Dermis blood vessel endothelial cell (primary cell): ENCODE measurements around the gene CDKAL1. TPM values are rescaled to one million over a fixed set of nuclear protein-coding genes. Genes with fewer than 3 reads are reported as not detected.
A peak's percentile ranks its signal among the peaks of the same experiment; 100 is the strongest.
"Not testable (repeated sequence)": the region's sequence is repeated elsewhere in the genome, so short reads cannot be mapped to it uniquely, and the experiment has no call there.

Source experiments
- DNase-seq: peaks from one replicate; pipeline ENCODE4 v3.0.0; 2010
- total RNA-seq: library from RNA; depleted of rRNA; stranded (reverse); fragments of >200 nt; gene quantifications from 2 replicates; pipeline ENCODE4 v1.2.3, GENCODE V29; 2014

The CDKAL1 gene
- total RNA-seq, 1 donor from 2014 or later: 28.1 TPM

DNA sequence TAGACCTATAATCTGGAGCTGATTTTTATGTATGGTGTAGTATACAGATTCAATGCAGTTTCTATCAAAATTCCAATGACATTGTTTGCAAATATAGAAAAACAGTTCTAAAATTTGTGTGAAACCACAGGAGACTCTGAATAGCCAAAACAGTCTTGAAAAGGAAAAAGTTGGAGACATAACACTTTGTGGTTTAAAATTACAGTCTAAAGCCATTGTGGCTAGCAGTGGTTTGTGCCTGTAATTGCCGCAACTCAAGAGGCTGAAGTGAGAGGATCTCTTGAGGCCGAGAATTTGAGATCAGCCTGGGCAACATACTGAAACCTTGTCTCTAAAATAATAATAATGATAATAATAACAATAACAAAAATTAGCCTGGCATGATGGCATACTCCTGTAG is 213.7 kb downstream of the CDKAL1 start:
- no peak for DNase-seq

DNA sequence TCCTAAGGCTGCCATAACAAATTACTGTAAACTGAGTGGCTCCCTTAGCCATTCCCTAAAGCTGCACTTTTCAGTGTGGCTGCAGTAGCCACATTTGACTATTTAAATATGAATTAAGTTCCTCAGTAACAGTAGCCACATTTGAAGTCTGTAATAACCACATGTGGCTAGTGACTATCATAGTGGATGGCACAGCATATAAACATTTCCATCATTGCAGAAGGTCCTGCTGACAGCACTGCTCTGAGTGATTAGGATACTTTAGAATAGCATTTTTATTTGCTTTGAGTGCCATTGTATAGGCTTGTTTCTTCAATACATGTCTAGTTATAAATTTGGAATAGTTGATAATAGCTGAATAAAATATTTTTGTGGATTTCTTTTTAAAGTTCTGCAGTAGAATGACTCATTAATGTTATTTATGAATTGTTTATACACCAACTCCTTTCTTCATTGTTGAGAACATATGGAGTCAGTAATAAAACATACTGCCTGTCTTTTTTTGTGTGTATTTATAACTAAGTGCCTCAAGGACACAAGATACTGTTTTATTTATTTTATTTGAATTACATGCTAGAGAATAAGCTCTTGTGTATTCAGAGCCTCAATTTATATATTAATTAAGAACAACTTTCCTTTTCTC is 217.2 kb downstream of the CDKAL1 start:
- DNase-seq: no peak

DNA sequence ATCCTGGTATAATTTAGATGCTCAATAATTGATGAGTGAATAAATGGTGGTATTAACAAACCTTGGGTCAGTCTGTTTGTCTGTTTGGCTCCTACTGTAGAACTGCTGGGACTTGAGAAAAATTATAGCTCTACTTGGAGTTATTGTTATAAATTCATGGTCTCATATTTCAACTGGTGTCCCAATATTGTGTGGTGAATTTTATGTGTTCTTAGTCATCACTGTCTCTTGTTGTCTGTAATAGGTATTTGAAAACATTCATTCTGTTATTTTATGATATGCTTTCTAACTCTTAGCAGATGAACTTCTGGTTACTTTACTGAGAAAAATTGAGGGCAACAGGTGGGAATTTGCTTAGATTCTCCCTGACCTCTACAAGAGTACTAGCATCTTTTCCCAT is 221.4 kb downstream of the CDKAL1 start:
- no peak for DNase-seq

DNA sequence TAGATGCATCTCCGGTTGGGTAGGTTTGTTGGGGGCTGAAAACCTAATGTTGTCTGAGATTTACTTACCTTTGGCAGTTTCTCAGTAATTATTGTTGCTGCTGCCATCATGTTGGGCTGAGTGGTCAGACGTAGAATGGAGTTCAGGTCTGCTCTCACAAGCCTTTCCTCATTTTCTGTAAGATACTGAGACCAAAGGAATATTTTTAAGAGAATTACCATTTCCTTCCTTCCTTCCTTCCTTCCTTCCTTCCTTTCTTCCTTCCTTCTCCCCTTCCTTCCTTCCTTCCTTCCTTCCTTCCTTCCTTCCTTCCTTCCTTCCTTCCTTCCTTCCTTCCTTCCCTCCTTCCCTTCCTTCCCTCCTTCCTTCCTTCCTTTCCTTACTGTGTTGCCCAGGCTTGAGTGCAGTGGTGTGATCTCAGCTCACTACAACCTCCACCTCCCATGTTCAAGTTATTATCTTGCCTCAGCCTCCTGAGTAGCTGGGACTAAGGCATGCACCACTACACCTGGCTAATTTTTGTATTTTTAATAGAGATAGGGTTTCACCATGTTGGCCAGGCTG is 222.4 kb downstream of the CDKAL1 start:
- DNase-seq: not testable (repeated sequence)

DNA sequence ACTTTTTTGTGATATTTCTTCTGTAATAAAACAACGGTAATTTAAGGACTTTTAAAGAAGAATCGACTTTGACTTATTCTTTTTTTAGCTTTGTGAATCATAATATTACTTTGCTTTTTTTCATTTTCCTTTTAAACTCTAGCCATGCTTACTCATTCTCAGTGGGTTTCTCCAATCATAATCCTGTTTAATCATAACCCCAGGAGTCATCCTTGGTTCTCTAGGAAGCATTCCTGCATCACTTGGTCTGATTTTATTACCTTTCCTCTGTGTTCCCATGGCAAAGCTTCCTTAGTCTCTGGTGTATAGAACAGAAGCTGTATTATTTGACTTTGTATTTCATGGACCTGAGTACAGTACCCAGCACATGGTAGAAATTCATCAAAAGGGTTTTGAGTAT is 223.5 kb downstream of the CDKAL1 start:
- no peak for DNase-seq

DNA sequence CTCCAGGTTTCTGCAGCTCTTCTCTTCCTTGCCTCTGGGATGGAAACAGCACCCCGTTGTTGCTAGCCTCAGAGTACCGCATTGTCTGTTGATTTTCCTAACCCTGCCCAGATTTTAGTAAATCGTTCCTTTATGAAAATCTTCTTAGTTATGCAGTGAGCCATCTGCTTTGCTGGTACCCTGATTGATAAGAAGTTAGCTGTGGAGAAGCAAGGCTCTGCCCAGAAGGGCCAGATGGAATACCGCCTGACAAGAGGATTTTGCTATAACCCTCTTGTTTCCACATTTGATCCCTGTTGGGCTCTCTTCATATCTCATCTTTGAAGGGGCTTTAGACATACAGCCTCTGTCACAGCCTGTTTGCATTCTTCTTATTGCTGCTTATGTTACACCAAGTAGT is 229.0 kb downstream of the CDKAL1 start:
- DNase-seq: no peak

DNA sequence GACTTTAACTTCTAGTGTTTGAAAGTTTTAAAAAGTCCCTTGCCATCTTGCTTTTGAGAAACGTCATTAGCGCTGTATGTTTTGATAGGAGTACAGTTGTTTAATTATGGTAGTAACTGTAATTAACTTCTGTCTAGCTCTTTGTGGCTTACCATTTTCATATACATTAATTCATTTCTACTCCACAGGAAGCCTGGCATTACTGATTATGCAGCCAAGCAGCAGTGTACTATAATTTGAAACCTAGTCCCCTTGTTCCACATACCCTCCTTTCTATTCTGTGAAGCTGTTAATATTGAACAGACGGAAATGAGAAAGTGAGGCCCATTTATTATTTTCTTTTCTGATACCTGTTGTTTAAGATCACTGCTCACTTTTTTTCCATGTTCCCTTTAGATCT is 235.4 kb downstream of the CDKAL1 start:
- no peak for DNase-seq

DNA sequence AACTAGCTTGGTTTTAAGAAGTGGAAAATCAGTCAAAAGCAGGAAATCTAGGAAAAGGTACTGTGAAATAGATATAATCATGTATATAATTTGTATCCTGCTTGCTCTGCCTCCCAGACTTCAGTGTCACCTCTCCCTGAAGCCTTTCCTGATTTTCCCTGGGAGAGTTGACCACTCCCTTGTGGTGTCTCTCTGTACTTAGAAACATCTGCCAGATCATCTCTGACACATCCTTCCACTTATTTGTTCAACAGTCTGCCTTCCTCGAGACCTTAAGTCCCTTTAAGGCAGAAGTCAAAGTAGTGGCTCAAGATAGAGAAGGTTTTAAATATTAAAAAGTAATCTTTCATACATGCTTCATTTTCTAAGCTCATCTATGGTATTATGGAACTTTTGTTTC is 236.5 kb downstream of the CDKAL1 start:
- no peak for DNase-seq

DNA sequence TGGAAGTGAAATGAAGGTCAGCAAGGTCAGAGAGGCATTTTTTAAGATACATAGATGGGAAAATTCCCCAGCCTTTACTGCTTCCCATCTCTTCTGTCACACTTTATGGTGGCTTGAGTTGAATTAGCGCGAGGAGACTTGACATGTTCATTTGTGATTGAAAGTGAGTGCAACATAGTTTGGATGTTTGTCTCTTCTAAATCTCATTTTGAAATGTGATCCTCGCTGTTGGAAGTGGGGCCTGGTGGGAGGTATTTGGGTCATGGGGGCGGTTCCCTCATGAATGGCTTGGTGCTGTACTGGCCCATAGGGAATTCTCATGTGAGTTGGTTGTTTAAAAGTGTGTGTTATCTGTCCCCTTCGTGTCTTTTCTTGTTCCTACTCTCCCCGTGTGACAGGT is 237.2 kb downstream of the CDKAL1 start:
- DNase-seq: no peak

DNA sequence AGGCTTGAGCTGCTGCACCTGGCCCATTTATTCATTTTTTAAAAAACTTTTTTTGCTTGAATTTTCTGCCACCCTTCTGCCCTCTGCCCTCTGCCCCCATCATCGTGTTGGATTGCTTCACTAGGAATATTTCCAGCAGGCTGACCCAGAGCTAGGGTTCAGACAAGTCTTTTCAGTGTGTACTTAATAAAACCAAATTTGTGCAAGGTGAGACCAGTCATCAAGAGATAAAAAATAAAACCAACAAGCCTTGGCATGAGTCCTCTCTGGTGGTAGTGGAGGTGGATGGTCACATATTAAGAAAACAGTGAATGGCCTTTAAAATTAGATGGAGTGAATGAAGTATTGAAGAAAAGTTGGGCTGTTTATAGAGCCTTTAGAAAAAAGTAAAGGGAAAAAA is 239.6 kb downstream of the CDKAL1 start:
- DNase-seq: no peak

DNA sequence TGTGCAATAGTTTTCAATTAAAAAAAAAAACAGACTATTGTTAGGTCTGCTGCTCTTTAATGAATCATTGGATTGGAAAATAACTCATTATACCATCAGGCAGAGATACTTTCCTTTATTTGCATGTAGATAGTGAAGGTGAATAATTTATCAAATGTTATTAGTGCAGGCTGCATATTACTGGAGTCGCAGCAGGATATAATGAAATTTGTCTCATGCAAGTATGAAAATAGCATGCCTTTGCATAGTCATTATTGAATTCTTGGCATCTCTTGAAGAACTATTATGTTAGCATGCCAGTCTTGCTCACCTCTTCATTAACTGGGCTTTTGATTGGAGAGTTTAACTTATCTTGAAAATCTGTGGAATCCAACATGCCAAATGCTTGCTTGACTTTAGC is 241.7 kb downstream of the CDKAL1 start:
- DNase-seq: no peak

DNA sequence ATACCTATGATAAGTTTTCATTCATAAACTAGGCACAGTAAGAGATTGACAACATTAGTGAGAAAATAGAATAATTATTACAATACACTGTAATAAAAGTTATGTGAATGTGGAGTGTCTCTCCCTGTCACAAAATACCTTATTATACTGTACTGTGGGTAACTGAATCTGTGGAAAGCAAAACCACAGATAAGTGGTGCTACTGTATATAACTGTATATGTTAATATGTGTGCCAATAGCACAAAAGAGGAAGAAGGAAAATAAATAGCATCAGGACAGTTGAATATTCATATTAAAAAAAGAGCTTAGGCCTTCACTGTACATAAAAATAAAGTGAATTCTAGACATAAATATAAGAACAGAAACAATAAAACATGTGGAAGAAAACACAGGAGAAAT is 243.5 kb downstream of the CDKAL1 start:
- no peak for DNase-seq

DNA sequence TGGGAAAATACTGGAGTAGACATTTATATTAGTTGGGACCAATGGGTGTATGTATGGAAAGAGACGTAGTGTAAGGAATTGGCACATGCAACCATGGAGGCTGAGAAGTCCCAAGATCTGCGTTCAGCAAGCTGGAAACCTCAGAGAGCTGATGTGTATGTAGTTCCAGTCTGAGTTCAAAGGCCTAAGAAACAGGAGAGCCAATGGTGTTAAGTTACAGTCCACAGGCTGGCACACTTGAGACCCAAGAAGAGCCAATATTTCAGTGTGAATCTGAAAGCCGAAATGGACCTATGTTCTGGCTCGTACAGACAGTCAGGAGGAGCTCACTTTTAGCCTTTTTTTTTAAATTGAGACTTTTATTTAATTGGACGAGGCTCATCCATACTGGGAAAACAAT is 244.2 kb downstream of the CDKAL1 start:
- no peak for DNase-seq

DNA sequence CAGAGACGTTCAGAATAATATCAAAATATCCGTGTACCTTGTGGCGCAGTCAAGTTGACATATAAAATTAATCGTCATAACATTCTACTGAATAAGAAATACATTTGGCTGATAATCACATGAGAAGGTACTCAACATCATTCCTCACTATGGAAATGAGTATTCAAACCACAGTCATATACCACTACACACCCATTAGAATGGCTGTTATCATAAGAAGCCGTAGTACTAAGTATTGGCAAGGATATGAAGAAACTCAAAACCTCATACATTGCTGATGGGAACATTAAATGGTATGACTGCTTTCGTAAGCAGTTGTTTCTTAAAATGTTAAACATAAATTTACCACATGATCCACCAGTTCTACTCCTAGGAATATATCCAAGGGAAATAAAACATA is 244.7 kb downstream of the CDKAL1 start:
- DNase-seq: no peak

DNA sequence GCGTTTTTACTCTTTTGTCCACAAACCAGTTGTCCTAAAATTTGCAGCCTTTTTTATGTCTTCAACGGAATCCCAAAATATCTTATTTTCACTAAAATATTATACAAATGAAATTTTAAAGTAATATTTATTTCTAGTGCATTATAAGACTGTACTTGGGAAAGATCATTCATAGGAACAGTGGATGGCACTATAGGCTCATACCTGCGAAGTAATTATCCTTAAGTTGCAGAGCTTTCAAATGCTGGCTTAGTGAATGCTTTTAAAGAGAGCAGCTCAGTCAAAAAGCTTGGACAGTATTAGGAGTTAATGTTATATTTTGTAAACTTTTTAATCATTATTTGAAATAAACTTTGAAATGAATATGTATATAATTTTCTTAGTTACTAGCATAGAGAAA is 254.9 kb downstream of the CDKAL1 start:
- peak; percentile 34 for DNase-seq

DNA sequence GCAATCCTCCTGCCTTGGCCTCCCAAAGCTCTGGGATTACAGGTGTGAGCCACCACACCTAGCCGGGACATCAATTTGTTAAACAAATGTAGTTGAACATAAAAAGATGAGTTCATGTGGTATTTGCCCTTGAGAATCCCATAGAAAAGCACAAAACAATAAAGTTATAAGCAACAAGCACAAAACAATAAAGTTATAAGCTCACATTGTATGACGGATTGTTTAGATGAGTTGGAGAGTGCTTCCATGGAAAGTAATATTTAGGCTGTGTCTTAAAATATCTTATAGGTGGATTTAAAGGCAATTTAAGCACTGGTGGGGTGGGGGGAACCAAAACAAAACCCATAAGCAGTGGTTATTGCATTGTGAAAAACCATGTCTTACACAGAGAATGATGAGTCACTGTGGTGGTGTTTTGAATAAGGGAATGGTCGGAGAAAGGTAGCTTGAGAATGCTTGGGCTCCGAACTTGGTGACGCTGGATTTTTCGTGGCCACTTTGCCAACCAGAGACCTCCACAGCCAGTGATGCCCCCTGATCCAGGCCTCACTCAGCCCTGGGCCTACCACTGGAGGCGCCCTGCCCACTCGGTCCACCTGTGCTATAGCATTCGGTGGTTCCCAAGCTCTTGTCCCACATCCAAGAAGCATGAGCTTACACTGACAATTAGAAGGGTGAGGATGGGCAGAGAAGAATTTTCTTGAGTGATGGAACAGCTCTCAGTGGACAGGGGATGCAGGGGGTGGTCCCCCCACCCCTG is 256.0 kb downstream of the CDKAL1 start:
- DNase-seq: no peak

DNA sequence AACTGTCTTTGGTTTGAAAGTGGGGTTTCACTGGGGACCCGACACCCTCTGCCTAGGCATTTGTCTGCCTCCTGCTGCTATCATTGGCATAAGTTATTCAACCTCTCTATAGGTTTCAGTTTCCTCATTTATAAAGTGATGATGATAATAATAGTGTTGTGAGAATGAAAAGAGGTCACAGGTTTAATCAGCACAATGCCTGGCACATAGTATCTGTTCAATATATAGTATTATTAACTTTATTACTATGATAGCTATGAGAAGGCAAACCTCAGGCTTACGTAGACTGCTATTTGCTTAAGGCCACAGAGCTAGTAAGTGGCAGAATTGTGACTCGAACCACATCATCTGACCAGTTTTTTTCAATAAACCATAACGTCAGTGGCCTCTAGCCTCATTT is 256.8 kb downstream of the CDKAL1 start:
- no peak for DNase-seq

DNA sequence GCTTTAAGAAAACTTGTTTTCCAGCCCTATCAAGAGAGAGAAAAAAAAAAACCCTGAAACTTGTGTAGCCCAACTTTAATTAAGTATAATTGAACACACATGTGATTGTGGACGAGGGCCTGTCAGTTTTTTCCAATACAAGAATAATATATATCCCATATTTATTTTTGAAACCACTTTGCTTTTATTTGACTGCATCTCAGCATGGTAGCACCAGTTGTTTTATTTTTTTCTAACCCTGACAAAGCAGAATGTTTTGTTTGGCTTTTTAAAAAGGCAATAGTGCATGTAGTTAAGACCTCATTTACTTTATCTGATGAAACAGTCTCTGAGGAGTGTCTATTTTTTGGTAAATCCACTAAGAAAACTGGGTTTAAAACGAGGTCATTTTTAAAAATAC is 257.7 kb downstream of the CDKAL1 start:
- DNase-seq: no peak

DNA sequence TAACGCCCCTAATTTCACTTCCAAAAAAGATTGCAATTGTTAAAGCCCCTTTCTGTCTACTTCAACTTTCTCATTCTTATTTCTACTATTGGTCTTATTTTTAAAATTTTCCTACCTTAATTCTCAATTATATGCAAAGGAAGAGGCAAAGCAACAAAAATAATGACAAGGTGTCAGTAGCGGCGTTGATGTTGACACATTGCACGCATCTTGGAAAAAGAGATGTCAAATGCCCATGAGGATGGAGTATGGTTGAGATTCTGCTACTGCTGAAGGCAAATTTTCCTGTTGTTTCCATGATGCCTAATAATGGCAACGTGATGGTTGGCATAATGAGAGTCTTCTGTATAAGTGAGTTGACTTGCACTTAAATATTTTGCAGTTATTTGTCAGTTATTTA is 258.9 kb downstream of the CDKAL1 start:
- DNase-seq: no peak

DNA sequence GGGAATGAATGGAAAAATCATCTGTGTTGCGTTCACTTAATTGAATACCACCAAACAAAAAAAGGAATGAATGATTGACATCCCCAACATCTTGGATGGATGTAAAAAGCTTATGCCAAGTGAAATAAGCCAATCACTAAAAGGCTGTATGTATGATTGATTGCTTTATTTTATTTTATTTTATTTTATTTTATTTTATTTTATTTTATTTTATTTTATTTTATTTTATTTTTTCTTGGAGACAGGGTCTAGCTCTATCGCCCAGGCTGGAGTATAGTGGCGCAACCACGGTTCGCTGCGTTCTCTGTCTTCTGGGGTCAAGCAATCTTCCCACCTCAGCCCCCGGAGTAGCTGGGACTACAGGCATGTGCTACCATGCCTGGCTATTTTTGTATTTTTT is 263.3 kb downstream of the CDKAL1 start:
- no peak for DNase-seq

DNA sequence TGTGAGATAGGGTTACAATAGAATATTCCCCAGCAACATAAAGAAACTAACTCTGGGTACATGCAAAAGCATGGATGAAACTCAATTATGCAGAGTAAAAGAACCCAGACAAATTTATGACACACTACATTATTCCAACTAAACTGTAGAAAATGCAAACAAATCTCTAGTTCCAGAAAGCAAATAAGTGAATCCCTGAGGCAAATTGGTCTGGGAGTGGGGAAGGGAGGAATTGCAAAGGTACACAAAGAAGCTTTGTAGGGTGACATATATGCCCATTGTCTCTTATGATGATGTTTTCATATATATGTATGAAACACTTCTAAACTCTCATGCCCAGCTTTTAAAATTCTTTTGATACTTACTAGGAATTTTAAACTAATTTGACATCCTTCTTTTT is 266.0 kb downstream of the CDKAL1 start:
- DNase-seq: no peak

DNA sequence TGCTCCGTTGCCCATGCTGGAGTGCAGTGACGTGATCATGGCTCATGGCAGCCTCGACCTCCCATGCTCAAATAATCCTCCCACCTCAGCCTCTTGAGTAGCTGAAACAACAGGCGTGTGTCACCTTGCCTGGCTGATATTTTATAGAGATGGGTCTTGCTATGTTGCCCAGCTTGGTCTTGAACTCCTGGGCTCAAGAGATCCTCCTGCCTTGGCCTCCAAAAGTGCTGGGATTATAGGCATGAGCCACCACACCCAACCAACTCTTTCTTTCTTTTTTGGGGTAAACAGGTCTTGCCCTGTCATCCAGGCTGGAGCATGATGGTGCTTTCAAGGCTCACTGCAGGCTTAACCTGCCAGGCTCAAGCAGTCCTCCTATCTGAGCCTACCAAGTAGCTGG is 266.4 kb downstream of the CDKAL1 start:
- no peak for DNase-seq

DNA sequence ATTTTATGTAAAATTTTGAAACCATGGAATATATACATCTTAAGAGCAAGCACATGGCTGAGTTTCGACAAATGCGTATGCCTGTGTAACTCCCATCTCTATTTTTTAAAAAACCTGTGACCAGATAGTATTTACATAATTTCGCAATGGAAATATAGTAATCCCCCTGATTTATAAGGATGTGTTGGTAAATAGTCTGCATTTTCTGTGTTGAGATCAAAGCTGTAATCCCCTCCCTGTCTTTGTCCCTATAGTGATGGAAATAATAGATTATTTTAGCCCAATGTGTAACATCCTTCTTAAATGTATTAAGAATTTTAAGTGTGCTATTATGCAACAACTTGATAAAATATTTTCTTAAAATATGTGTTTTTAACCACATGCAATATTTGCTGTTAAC is 267.3 kb downstream of the CDKAL1 start:
- DNase-seq: no peak

DNA sequence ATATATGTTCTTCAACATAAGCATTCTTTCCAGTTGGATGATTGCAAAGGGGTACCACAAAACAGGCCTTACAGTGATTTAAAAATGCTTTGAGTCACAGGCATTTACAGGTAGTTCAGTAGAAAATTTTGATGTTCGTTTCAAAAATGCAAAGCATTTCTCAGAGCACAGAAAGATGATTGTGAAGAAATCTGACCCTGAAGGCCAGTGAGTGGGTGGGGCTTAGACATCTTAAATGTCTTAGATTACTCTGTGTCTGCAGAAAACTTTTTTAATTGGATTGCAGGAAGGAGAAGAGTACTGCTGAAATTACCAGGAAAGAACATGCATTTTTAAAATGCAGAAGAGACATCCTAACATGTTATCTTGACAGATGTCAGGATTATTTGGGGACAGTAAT is 268.3 kb downstream of the CDKAL1 start:
- DNase-seq: no peak

DNA sequence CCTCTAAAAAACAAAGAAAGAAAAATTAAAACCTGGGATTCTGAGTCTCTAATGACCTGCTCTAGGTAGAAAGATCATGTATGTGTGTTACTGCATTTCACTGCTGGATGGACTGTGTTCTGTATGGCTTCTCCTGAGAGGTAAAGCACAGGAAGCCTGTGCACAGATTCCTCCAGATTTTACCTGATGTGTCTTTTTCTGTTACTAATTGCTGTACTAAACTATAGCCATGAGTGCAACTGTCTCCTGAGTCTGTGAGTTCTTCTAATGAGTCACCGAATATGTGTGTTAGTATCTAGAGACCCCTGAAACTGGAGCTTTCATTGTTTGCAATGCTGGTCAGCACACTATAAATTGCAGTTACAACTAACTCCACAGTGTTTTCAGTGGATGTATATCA is 270.8 kb downstream of the CDKAL1 start:
- no peak for DNase-seq
